ENCODE data around the gene SDK1.

SDK1 gene

GRCh38 chr7:3862774-3863173 is 561.7 kb downstream of the SDK1 start:
- no peak for DNase-seq (ENCODE audit: low read depth in 2 of 2, low spot score in 1 of 2)

DNA sequence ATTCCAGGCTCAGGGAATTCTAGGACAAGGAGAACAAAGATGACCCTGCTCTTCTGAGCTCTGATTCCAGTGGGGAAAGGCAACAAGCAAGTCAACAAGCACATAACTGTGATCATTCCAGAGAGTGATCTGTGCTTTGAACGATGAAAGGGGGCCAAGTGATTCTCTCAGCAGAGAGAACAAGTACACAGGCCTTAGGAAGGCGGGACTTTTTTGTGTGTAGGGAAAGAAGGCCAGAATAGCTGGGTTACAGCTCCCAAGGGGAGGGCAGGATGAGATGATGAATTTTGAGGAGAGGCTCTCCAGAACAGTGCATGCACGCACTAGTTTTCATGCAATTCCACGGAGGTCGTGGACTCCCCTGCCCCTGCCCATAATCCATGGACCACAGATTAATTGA is 565.2 kb downstream of the SDK1 start:
- DNase-seq (ENCODE audit: low read depth in 2 of 2, low spot score in 1 of 2), result no peak

- DNase-seq (ENCODE audit: low read depth in 2 of 2, low spot score in 1 of 2), result no peak
Measured at GRCh38 chr7:3867863-3868262, 566.8 kb downstream of the SDK1 start.

DNA sequence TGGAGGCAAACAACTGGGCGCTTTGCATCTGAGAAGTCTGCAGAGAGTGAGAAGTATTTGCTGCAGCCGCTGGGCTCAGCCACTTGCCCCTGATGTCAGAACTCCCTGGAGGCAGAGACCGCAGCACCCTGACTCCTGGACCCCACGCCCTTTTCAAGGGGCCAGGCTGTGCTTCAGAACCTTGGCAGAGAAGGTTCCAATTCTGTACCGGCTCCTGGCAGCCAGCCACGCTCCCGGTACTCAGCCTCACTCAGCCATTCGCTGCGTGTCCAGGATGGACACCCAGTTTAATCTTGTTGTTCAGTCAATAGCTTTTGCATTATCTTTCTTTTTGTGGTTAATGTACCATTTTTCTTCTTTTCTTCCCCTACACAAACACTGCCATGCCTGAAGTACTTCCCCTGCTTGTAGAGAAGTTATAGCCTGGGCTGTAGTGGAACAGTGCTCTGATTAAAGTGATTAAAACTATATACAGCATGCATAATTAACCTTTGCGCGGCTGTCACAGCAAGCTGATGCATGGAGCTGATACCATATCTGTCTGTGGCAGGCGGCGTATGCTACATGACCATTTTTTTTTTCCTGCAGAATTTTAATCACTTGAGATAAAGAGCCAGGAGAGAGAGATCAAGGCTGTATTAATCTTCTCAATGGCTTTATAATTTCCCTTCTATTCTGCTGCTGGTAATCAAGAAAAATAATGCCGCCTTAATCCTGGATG is 578.5 kb downstream of the SDK1 start:
- no peak for DNase-seq (ENCODE audit: low read depth in 2 of 2, low spot score in 1 of 2)

GRCh38 chr7:3880228-3880987 is 579.4 kb downstream of the SDK1 start:
- no peak for DNase-seq (ENCODE audit: low read depth in 2 of 2, low spot score in 1 of 2)

DNA sequence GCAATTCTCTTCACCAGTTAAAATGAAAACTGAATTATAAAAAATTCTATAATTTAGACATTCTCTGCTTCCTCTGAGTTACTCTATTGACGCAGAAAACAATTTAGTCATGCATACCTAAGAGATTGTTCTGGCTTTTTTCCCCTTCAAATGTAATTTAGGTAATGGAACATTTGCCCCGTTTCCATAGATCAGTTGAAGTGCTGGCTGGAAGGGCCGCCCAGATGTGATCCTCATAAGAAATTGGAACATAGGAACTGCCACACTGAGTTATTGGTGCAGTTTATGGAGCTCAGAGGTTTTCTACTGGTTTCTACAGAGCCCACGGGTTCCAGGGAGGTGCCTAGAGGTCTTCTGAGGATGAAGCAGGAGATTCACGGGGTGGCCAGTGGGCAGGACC is 581.7 kb downstream of the SDK1 start:
- no peak for DNase-seq (ENCODE audit: low read depth in 2 of 2, low spot score in 1 of 2)

DNA sequence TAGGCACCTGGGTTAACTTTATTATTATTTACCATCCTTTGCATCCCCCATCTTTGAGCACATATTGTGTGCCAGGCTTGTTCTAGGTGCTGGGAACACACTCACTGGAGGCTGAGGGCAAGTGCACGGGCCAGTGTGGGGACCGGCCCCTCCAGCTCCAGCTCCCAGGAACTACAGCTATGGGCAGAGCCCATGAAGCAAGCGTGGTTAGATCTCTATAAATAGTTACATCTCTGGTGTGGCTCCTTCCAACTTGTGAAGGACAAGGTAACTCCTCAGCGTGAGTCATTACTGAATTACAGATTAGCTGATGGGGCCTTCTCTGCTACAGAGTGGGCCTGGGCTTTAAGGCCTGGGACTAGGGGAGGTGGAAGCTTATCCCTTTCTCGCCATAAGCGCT is 583.5 kb downstream of the SDK1 start:
- DNase-seq (ENCODE audit: low read depth in 2 of 2, low spot score in 1 of 2), result no peak

- DNase-seq (ENCODE audit: low read depth in 2 of 2, low spot score in 1 of 2), result no peak
Measured at GRCh38 chr7:3887096-3887690, 586.1 kb downstream of the SDK1 start.

DNA sequence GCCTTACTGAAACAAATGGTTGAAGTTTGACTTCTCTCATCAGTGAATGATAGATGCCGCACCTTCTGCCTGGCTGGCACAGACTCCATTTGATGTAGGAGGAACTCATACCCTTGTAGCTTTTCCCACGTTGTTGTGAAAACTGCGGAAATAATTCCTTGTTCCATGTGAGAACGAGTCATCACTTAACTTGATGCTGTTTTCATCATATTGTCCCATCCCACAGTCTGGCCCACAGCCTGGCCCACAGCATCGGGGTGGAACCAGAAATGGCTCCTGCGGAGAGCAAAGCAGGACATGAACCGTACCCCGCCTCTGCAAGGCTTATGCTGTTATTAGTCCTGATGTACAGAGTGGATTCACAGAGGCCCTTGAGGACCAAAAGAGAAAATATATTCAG is 587.0 kb downstream of the SDK1 start:
- no peak for DNase-seq (ENCODE audit: low read depth in 2 of 2, low spot score in 1 of 2)

DNA sequence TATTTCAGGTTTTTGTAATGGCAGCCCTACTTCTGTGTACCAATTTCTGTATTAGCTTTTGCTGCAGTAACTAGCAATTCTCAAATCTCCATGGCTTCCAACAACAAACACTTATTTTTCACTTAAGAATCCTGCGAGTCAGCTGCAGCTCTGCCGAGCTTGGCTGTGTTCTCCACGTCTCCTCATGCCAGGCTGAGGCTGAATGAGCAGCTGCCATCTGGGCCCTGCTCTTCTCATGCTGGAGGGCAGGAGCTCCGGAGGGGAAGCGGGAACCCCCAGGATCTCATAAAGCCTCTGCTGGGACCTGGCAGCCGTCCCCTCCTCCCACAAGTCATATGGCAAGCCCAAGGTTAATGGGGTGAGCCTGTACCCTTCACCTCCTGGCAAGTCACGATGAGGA is 591.1 kb downstream of the SDK1 start:
- DNase-seq (ENCODE audit: low read depth in 2 of 2, low spot score in 1 of 2), result no peak

- no peak for DNase-seq (ENCODE audit: low read depth in 2 of 2, low spot score in 1 of 2)
Measured at GRCh38 chr7:3892686-3893085, 591.6 kb downstream of the SDK1 start.

GRCh38 chr7:3893151-3893788 is 592.2 kb downstream of the SDK1 start:
- no peak for DNase-seq (ENCODE audit: low read depth in 2 of 2, low spot score in 1 of 2)

GRCh38 chr7:3893789-3894153 is 592.7 kb downstream of the SDK1 start:
- DNase-seq (ENCODE audit: low read depth in 2 of 2, low spot score in 1 of 2), result no peak

GRCh38 chr7:3895341-3896116 is 594.5 kb downstream of the SDK1 start:
- no peak for DNase-seq (ENCODE audit: low read depth in 2 of 2, low spot score in 1 of 2)

DNA sequence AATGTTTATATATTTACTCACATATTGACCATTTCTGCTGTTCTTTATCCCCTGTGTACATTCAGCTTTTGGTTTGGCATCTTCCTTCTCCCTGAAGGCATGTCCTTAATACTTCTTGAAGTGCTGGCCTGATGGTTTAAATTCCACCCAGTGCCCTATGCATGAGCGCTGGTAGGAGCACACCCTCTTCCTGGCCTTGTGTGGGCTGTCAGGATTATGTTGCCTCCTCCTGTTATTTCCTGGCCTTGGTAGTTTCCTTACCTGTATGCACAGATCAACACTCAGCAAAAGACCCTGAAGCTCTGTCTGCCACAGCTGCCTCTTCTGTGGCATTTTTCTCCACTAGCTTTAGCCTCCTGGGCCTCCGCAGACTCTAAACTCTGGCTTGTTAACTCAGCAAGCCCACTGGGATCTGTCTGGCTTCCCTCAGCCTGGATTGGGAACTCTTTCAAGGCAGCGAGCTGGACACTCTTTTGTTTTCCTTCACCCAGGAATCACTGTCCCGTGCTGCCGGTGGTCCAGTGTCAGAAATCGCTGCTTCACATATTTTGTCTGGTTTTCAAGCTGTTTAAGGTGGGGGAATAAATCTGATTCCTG is 595.2 kb downstream of the SDK1 start:
- DNase-seq (ENCODE audit: low read depth in 2 of 2, low spot score in 1 of 2), result no peak

DNA sequence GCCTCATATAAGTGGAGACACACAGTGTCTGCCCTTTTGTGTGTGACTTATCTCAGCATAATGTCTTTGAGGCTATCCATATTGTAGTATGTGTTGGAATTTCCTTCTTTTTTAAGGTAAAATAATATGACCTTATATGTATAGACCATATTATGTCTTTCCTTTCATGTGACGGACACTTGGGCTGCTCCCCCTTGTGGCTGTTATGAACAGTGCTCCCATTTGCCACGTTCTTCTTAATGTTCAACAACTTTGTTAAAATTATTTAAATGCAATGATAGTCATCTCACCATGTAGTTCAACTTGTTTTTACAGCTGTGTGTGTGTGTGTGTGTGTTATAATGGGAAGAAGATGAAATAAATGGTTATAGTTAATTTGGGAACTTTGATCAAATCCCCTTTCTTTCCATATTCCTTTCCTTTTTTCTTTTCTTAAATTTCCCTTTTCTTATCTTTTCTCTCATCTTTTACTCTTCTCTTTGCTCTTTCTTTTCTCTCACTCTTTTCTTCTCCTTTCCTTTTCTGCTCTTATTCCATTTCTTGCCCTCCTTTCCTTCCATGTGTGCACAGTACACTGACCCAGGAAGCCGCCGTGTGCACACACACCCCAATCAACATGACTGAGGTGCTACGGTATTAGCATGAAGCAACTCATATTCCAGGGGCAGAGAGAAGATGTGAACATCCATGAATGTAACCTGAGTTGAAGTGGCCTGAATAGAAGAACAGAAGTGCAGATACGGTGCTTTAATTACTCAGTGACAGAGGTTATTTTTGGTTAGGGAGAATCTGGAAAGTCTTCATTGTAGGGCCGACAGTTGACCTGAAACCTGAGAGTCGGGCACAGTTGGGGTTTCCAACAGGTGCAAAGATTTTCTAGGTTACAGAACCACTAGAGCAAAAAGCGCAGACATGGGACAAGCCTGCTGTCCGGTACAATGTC is 596.6 kb downstream of the SDK1 start:
- DNase-seq (ENCODE audit: low read depth in 2 of 2, low spot score in 1 of 2), result peak in 1 of 2 donors; percentile 14

GRCh38 chr7:3899559-3899991 is 598.5 kb downstream of the SDK1 start:
- no peak for DNase-seq (ENCODE audit: low read depth in 2 of 2, low spot score in 1 of 2)

DNA sequence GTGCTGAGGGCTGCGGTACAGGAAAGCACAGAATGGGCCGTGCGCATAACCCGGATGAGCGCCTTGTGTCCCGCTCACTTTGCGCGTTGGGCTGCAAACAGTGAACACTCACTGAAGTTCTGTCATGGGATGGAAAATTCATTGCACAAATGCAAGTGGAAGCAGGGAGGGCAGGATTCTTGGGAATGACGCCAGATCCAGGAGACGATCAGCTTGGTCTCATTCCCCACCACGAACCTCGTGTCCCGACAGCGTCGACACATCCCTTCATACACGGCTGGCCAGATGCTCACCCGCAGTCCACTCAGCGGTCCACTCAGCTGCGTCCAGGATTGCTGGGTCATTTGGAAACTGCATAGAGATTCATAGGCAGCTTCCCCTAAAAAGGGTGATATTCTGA is 607.1 kb downstream of the SDK1 start:
- no peak for DNase-seq (ENCODE audit: low read depth in 2 of 2, low spot score in 1 of 2)

- no peak for DNase-seq (ENCODE audit: low read depth in 2 of 2, low spot score in 1 of 2)
Measured at GRCh38 chr7:3909128-3909527, 608.1 kb downstream of the SDK1 start.

GRCh38 chr7:3910054-3910453 is 609.0 kb downstream of the SDK1 start:
- DNase-seq (ENCODE audit: low read depth in 2 of 2, low spot score in 1 of 2), result no peak

Measured in stimulated activated CD8-positive, alpha-beta memory T cell treated with anti-CD3 and anti-CD28 coated beads, Interleukin-4, amount 100 ng/mL, for 1 hour (primary cell).